ENCODE measurements around the gene HAPLN3.

Gene HAPLN3

DNA sequence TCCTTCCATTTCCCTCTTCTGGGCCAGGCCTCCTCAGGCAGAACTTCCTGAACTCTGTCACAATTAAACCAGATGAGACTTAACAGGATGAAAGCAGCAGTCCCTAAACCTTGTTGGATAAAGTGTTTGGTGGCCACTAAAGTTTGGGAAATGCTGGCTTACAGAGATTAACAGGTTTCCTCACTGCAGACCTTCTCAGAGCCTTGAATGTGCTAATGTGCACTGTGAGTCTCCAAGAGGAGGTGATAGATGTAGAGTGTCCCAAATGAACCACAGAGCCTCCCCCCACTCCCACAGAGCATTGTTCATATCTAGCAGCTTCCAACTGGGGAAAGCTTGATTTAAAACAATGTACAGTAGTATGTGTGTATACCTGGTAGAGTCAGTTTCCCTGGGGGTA is 42.9 kb downstream of the HAPLN3 start:
- peaks cover 13% of the 10 kb centered on the region for H3K9me3 Mint-ChIP-seq
- no peaks in the 10 kb centered on the region for H3K36me3 Mint-ChIP-seq (ENCODE audit: low read depth)
- DNase-seq: no peak
- H3K27ac Mint-ChIP-seq: no peak overlapping the region
- H3K4me3 Mint-ChIP-seq: no peak overlapping the region
- peaks cover 27% of the 10 kb centered on the region for H3K27me3 Mint-ChIP-seq (ENCODE audit: low read depth, poor library complexity)
- TF ChIP-seq, protein P1, sequence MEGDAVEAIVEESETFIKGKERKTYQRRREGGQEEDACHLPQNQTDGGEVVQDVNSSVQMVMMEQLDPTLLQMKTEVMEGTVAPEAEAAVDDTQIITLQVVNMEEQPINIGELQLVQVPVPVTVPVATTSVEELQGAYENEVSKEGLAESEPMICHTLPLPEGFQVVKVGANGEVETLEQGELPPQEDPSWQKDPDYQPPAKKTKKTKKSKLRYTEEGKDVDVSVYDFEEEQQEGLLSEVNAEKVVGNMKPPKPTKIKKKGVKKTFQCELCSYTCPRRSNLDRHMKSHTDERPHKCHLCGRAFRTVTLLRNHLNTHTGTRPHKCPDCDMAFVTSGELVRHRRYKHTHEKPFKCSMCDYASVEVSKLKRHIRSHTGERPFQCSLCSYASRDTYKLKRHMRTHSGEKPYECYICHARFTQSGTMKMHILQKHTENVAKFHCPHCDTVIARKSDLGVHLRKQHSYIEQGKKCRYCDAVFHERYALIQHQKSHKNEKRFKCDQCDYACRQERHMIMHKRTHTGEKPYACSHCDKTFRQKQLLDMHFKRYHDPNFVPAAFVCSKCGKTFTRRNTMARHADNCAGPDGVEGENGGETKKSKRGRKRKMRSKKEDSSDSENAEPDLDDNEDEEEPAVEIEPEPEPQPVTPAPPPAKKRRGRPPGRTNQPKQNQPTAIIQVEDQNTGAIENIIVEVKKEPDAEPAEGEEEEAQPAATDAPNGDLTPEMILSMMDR (IDR thresholded peaks at IDR 0.05): no peak
- H3K4me1 Mint-ChIP-seq: peaks cover 37% of the 10 kb centered on the region

DNA sequence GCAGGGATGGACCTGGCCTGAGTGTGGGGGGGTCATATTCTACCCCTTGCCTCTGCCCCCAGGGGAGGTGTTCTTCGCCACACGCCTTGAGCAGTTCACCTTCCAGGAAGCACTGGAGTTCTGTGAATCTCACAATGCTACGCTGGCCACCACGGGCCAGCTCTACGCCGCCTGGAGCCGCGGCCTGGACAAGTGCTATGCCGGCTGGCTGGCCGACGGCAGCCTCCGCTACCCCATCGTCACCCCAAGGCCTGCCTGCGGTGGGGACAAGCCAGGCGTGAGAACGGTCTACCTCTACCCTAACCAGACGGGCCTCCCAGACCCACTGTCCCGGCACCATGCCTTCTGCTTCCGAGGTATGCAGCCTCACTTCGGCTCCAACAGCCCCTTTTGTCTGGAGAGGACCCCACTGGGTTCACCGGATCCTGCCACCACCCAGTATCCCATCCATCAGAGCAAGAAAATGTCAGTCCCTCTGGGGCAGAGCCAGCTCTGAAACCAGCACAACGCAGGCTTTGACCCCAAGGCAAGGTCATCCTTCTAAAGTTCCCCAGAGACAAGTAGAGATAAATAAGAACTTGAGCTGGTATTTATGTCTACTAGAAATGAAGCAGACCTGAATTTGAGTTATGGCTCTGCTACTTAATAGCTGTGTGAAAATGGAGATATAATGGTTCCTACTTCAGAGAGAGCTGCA is 45.8 kb downstream of the HAPLN3 start:
- peaks cover 6% of the 10 kb centered on the region for H3K9me3 Mint-ChIP-seq
- no peak overlapping the region for H3K4me3 Mint-ChIP-seq
- H3K27ac Mint-ChIP-seq: peak overlapping the region; percentile 89
- peaks cover 45% of the 10 kb centered on the region for H3K4me1 Mint-ChIP-seq
- TF ChIP-seq, protein P1 (IDR thresholded peaks at IDR 0.05): no peak
- H3K27me3 Mint-ChIP-seq (ENCODE audit: low read depth, poor library complexity): peaks cover 24% of the 10 kb centered on the region
- no peaks in the 10 kb centered on the region for H3K36me3 Mint-ChIP-seq (ENCODE audit: low read depth)
- DNase-seq: peak; percentile 59

DNA sequence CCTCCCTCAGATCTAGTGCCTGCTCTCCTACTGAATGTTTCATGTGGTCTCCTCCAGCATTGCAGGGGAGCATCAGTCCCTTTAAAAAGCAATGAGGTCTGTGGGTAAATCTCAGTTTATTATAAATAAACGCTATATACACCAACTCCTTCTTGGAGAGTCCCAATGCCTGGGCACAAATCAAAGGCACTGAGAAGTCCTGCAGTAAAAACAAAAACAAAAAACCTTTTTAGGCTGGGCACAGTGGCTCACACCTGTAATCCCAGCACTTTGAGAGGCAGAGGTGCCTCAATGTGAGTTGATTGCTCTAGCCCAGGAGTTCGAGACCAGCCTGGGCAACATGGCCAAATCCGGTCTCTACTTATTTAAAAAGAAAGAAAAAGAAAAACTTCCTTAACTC is 47.1 kb downstream of the HAPLN3 start:
- no peaks in the 10 kb centered on the region for H3K9me3 Mint-ChIP-seq
- peaks cover 18% of the 10 kb centered on the region for H3K27me3 Mint-ChIP-seq (ENCODE audit: low read depth, poor library complexity)
- H3K4me3 Mint-ChIP-seq: no peak overlapping the region
- TF ChIP-seq, protein P1 (IDR thresholded peaks at IDR 0.05): no peak
- no peak overlapping the region for H3K27ac Mint-ChIP-seq
- H3K4me1 Mint-ChIP-seq: peaks cover 45% of the 10 kb centered on the region
- H3K36me3 Mint-ChIP-seq (ENCODE audit: low read depth): no peaks in the 10 kb centered on the region
- DNase-seq: no peak

DNA sequence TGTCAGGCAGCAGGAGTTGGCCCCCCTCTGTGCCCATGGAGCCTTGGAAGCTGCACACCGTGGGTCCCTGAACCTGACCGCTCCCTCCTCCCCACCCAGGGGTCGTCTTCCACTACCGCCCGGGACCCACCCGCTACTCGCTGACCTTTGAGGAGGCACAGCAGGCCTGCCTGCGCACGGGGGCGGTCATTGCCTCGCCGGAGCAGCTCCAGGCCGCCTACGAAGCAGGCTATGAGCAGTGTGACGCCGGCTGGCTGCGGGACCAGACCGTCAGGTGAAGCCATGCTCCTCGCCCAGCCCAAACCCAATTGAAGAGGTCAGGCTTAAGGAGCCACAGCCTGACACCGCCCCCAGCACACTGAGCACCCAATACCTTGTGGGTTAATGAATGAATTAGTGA is 48.2 kb downstream of the HAPLN3 start:
- Mint-ChIP-seq H3K4me3 (no peak overlapping the region), H3K9me3 (no peaks in the 10 kb centered on the region), H3K4me1 (peaks cover 41% of the 10 kb centered on the region), H3K27me3 (ENCODE audit: low read depth, poor library complexity) (peaks cover 14% of the 10 kb centered on the region), H3K27ac (peak overlapping the region; percentile 47), H3K36me3 (ENCODE audit: low read depth) (no peaks in the 10 kb centered on the region)
- no peak for DNase-seq
- TF ChIP-seq, protein P1 (IDR thresholded peaks at IDR 0.05): no peak

DNA sequence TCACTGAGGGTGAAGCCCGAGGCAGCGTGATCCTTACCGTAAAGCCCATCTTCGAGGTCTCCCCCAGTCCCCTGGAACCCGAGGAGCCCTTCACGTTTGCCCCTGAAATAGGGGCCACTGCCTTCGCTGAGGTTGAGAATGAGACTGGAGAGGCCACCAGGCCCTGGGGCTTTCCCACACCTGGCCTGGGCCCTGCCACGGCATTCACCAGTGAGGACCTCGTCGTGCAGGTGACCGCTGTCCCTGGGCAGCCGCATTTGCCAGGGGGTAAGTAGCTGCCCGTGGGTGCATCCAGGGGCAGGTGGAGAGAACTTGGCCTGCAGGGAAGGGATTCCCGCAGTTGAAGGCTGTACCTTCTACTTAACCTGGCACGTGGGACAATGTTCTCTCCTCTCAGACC is 49.7 kb downstream of the HAPLN3 start:
- no peak for DNase-seq
- no peak overlapping the region for H3K4me3 Mint-ChIP-seq
- TF ChIP-seq, protein P1 (IDR thresholded peaks at IDR 0.05): no peak
- H3K36me3 Mint-ChIP-seq (ENCODE audit: low read depth): no peaks in the 10 kb centered on the region
- no peak overlapping the region for H3K27ac Mint-ChIP-seq
- no peaks in the 10 kb centered on the region for H3K9me3 Mint-ChIP-seq
- H3K4me1 Mint-ChIP-seq: peaks cover 36% of the 10 kb centered on the region
- peaks cover 6% of the 10 kb centered on the region for H3K27me3 Mint-ChIP-seq (ENCODE audit: low read depth, poor library complexity)

DNA sequence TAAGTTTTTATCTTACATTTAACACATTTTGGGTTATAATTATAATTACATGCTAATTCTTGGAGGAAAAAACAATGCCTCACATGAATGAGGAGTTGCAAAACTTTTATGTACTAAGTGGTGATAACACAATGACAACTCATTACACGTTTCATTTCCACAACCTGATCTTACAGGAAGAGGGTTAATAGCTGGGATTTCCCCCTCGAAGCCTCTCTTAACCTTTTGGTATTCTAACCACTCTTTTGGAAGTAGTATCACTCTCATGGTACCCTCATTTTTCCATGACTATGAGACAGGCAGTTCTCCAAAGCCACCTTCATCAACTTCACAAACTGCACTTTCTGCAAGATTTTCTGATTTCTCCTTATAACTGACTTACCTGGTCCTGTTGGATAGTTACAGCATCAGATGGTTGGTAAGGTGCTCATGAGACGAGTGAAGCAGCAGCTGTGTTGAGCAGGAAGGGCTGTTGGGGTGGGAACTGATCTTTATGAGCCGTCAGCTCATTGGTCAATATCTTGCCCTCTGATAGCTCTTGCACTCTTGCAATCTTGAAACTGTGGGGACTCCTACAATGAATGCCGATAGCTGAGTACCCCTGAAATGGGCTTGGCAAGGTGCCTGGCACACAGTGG is 50.5 kb downstream of the HAPLN3 start:
- Mint-ChIP-seq H3K36me3 (ENCODE audit: low read depth) (no peaks in the 10 kb centered on the region), H3K27me3 (ENCODE audit: low read depth, poor library complexity) (peaks cover 6% of the 10 kb centered on the region), H3K4me3 (no peak overlapping the region), H3K4me1 (peaks cover 35% of the 10 kb centered on the region), H3K9me3 (no peaks in the 10 kb centered on the region), H3K27ac (peak overlapping the region; percentile 37)
- TF ChIP-seq, protein P1 (IDR thresholded peaks at IDR 0.05): no peak
- no peak for DNase-seq
